Natural killer cell (primary cell): ENCODE measurements around the gene PROX1. TPM values are rescaled to one million over a fixed set of nuclear protein-coding genes. Genes with fewer than 3 reads are reported as not detected.

Source experiments
- ATAC-seq, 3 donors: fragments of 150-1000 bp in 2 of 3; fragments of 200-7000 bp in 1 of 3; cut with Tn5 transposase; 1 replicate in 1 of 3; 2 replicates in 2 of 3; pipeline ENCODE4 v1.10.0; 2021; ENCODE audit warnings: mild to moderate bottlenecking in 2 of 3, moderate library complexity in 2 of 3
- DNase-seq, 2 donors: peaks; one replicate each; pipeline versions ENCODE4 v3.0.0 to v3.0.0-alpha.2; 2013 to 2021; ENCODE audit warnings: mixed read lengths in 1 of 2
- H3K27ac ChIP-seq: one replicate; pipeline ENCODE4 v1.5.1; 2013; ENCODE audit warnings: mild to moderate bottlenecking, low read length
- H3K27me3 ChIP-seq: one replicate; pipeline ENCODE4 v1.6.1; 2013; ENCODE audit warnings: low read length; ENCODE audit not compliant: control insufficient read depth, insufficient read depth
- H3K36me3 ChIP-seq: one replicate; pipeline ENCODE4 v1.6.1; 2013; ENCODE audit warnings: low read length; ENCODE audit not compliant: control insufficient read depth, insufficient read depth
- H3K4me1 ChIP-seq: one replicate; pipeline ENCODE4 v1.6.1; 2013; ENCODE audit warnings: low read length; ENCODE audit not compliant: control insufficient read depth, insufficient read depth
- H3K4me3 ChIP-seq: one replicate; pipeline ENCODE4 v1.5.1; 2013; ENCODE audit warnings: low read length
- H3K9me3 ChIP-seq: one replicate; pipeline ENCODE4 v1.6.1; 2013; ENCODE audit warnings: low read length; ENCODE audit not compliant: control insufficient read depth, insufficient read depth
- H3K27ac Mint-ChIP-seq, 2 donors: one replicate each; pipeline ENCODE4 v1.8.0; 2022; ENCODE audit warnings: mild to moderate bottlenecking in 2 of 2, mixed read lengths in 2 of 2, moderate library complexity in 1 of 2
- H3K27me3 Mint-ChIP-seq, 2 donors: one replicate each; pipeline ENCODE4 v1.8.0; 2022; ENCODE audit warnings: low read depth in 2 of 2, mixed read lengths in 2 of 2
- H3K36me3 Mint-ChIP-seq: one replicate; pipeline ENCODE4 v1.8.0; 2022; ENCODE audit warnings: mixed read lengths
- H3K4me1 Mint-ChIP-seq, 2 donors: one replicate each; pipeline ENCODE4 v1.8.0; 2022; ENCODE audit warnings: mixed read lengths in 2 of 2
- H3K4me3 Mint-ChIP-seq: one replicate; pipeline ENCODE4 v1.8.0; 2022; ENCODE audit warnings: mild to moderate bottlenecking, moderate library complexity, mixed read lengths
- H3K9me3 Mint-ChIP-seq, 2 donors: one replicate each; pipeline ENCODE4 v1.8.0; 2022; ENCODE audit warnings: mixed read lengths in 2 of 2
- WGBS: methylation state at CpG from one replicate; pipeline ENCODE4 v1.1.7; 2013; ENCODE audit warnings: missing lambda C conversion rate; ENCODE audit not compliant: insufficient coverage; 5-methylcytosine and 5-hydroxymethylcytosine counted together
- intact Hi-C: fragments of 100-400 bp; cut with micrococcal nuclease; formaldehyde crosslinking; loops from one replicate; pipeline ENCODE4 v1.14.2; 2022
- total RNA-seq, 4 donors: library from RNA; stranded (reverse); fragments of 120-200 nt in 1 of 4; gene quantifications; one replicate each; pipeline versions ENCODE4 v1.2.3 to v1.2.4, GENCODE V29; 2013 to 2022
- TF ChIP-seq, protein P1 (sequence below): fragments of 200-600 bp; IDR thresholded peaks from one replicate; pipeline ENCODE4 v1.8.0; 2022; ENCODE audit warnings: antibody characterized with exemption

Gene PROX1
- total RNA-seq, 3 donors from 2014 or later (not counting 1 experiment from before 2014, with no cell fraction given): not detected

DNA sequence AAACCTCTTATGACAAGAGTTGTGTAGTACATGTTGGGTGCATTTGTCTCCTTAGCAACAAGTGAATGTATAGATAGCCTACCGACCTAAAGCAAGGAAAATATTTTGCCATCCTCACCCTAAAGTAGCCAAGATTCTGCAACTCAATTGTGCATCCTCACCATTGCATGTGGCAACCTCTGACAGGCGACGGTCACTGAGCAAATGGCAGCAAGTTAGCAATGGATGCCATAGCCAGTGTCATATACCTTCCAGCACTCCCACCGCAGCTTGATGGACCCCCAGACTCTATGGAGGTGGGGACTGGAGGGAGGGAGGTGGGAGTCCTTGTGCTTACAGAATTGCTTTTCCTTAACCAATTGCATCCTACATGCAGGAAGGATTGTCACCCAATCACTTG lies 17.0 kb downstream of the PROX1 start:
- TF ChIP-seq, protein P1, sequence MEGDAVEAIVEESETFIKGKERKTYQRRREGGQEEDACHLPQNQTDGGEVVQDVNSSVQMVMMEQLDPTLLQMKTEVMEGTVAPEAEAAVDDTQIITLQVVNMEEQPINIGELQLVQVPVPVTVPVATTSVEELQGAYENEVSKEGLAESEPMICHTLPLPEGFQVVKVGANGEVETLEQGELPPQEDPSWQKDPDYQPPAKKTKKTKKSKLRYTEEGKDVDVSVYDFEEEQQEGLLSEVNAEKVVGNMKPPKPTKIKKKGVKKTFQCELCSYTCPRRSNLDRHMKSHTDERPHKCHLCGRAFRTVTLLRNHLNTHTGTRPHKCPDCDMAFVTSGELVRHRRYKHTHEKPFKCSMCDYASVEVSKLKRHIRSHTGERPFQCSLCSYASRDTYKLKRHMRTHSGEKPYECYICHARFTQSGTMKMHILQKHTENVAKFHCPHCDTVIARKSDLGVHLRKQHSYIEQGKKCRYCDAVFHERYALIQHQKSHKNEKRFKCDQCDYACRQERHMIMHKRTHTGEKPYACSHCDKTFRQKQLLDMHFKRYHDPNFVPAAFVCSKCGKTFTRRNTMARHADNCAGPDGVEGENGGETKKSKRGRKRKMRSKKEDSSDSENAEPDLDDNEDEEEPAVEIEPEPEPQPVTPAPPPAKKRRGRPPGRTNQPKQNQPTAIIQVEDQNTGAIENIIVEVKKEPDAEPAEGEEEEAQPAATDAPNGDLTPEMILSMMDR: no peak
- intact Hi-C loops: no loop called here
- Histone ChIP-seq H3K9me3 (no peaks in the 10 kb centered on the region), H3K27me3 (no peaks in the 10 kb centered on the region), H3K4me1 (no peaks in the 10 kb centered on the region), H3K36me3 (no peaks in the 10 kb centered on the region), H3K4me3 (no peak overlapping the region), H3K27ac (no peak overlapping the region)
- no peak for DNase-seq
- Mint-ChIP-seq H3K27me3 (peaks cover 3 to 5% of the 10 kb centered on the region in 2 donors), H3K27ac (no peak overlapping the region), H3K9me3 (no peaks in the 10 kb centered on the region), H3K36me3 (no peaks in the 10 kb centered on the region), H3K4me1 (no peaks in the 10 kb centered on the region), H3K4me3 (no peak overlapping the region)
- ATAC-seq: no peak
- 85% methylated on average over 3 of the region's 4 CpGs for WGBS

DNA sequence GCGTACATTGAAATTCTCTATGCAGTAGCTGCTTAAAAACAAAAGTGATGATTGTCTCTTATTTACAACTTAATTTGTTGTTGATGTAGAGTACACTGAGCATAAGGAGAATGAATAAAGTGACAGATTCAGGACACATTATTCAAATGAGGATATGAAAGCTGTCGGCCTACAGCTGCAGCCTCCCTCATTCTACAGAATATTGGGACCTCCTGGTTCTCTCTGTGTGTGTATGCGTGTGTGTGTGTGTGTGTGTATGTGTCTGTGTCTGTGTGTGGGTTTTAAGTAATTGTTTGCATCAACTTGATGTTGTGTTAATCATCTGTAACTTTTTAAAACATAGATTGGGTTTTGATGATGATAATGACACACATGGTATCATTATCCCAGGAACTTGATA lies 17.9 kb downstream of the PROX1 start:
- no peak for ATAC-seq
- no peaks in the 10 kb centered on the region for H3K9me3 ChIP-seq
- no peaks in the 10 kb centered on the region for H3K36me3 ChIP-seq
- intact Hi-C loops: no loop called here
- H3K9me3 Mint-ChIP-seq: no peaks in the 10 kb centered on the region
- no peaks in the 10 kb centered on the region for H3K4me1 Mint-ChIP-seq
- H3K4me3 ChIP-seq: no peak overlapping the region
- no peaks in the 10 kb centered on the region for H3K4me1 ChIP-seq
- no peaks in the 10 kb centered on the region for H3K27me3 ChIP-seq
- DNase-seq: no peak
- WGBS: 43% methylated on average over 1 of the region's 3 CpGs
- no peak overlapping the region for H3K4me3 Mint-ChIP-seq
- H3K27me3 Mint-ChIP-seq: peaks cover 5% of the 10 kb centered on the region in 2 donors
- TF ChIP-seq, protein P1: no peak
- H3K27ac ChIP-seq: no peak overlapping the region
- H3K27ac Mint-ChIP-seq: no peak overlapping the region
- no peaks in the 10 kb centered on the region for H3K36me3 Mint-ChIP-seq

- DNase-seq: no peak
- Histone ChIP-seq H3K4me3 (no peak overlapping the region), H3K4me1 (no peaks in the 10 kb centered on the region), H3K9me3 (no peaks in the 10 kb centered on the region), H3K27ac (no peak overlapping the region), H3K36me3 (no peaks in the 10 kb centered on the region), H3K27me3 (no peaks in the 10 kb centered on the region)
- intact Hi-C loops: no loop called here
- WGBS: 64% methylated on average over 1 of the region's 3 CpGs
- Mint-ChIP-seq H3K4me3 (no peak overlapping the region), H3K36me3 (no peaks in the 10 kb centered on the region), H3K27ac (no peak overlapping the region), H3K9me3 (no peaks in the 10 kb centered on the region), H3K4me1 (no peaks in the 10 kb centered on the region), H3K27me3 (peaks cover 5% of the 10 kb centered on the region in 2 donors)
- no peak for ATAC-seq
- TF ChIP-seq, protein P1: no peak
Observed at GRCh38 chr1:214006845-214007244, 19.1 kb downstream of the PROX1 start.

- intact Hi-C loops: no loop called here
- no peak overlapping the region for H3K27ac ChIP-seq
- H3K4me3 Mint-ChIP-seq: no peak overlapping the region
- H3K4me1 ChIP-seq: no peaks in the 10 kb centered on the region
- no peaks in the 10 kb centered on the region for H3K36me3 ChIP-seq
- H3K4me1 Mint-ChIP-seq: no peaks in the 10 kb centered on the region
- no peaks in the 10 kb centered on the region for H3K9me3 Mint-ChIP-seq
- no peak overlapping the region for H3K27ac Mint-ChIP-seq
- no peaks in the 10 kb centered on the region for H3K27me3 ChIP-seq
- H3K9me3 ChIP-seq: no peaks in the 10 kb centered on the region
- 77% methylated on average over 3 of the region's 3 CpGs for WGBS
- H3K36me3 Mint-ChIP-seq: no peaks in the 10 kb centered on the region
- TF ChIP-seq, protein P1: no peak
- ATAC-seq (no peak), DNase-seq (no peak)
- peaks cover 5% of the 10 kb centered on the region in 2 donors for H3K27me3 Mint-ChIP-seq
- H3K4me3 ChIP-seq: no peak overlapping the region
Observed at GRCh38 chr1:214008347-214008746, 20.6 kb downstream of the PROX1 start.
